ENCODE measurements around the gene ZNF423.

The ZNF423 gene

DNA sequence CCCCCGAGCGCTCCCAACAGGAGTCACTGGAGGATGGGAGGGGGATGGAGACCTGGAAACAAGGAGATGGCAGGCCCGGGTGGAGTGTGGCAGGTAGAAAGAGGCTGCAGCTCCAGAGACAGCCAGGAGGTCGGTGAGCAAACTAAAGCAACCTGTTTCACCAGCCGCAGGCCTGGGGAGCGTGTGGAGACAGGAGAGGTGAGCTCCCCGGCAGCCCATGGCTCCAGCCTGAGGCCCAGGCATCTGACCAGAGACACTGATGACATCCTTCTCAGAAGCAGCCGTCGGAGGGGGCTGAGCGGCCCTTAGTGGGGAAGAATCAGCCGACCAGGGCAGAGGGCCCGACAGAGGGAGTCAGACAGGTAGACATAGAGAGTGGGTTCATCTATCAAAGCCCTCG lies 165.1 kb downstream of the ZNF423 start:
- no peak for DNase-seq (ENCODE audit: low read depth)
- H3K4me3 ChIP-seq (ENCODE audit: low read depth, low read length) = no peak overlapping the region
- TF ChIP-seq, protein P1, sequence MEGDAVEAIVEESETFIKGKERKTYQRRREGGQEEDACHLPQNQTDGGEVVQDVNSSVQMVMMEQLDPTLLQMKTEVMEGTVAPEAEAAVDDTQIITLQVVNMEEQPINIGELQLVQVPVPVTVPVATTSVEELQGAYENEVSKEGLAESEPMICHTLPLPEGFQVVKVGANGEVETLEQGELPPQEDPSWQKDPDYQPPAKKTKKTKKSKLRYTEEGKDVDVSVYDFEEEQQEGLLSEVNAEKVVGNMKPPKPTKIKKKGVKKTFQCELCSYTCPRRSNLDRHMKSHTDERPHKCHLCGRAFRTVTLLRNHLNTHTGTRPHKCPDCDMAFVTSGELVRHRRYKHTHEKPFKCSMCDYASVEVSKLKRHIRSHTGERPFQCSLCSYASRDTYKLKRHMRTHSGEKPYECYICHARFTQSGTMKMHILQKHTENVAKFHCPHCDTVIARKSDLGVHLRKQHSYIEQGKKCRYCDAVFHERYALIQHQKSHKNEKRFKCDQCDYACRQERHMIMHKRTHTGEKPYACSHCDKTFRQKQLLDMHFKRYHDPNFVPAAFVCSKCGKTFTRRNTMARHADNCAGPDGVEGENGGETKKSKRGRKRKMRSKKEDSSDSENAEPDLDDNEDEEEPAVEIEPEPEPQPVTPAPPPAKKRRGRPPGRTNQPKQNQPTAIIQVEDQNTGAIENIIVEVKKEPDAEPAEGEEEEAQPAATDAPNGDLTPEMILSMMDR (IDR thresholded peaks at IDR 0.05; ENCODE audit: insufficient read depth, low read depth, low read length, missing control alignments) = no peak

DNA sequence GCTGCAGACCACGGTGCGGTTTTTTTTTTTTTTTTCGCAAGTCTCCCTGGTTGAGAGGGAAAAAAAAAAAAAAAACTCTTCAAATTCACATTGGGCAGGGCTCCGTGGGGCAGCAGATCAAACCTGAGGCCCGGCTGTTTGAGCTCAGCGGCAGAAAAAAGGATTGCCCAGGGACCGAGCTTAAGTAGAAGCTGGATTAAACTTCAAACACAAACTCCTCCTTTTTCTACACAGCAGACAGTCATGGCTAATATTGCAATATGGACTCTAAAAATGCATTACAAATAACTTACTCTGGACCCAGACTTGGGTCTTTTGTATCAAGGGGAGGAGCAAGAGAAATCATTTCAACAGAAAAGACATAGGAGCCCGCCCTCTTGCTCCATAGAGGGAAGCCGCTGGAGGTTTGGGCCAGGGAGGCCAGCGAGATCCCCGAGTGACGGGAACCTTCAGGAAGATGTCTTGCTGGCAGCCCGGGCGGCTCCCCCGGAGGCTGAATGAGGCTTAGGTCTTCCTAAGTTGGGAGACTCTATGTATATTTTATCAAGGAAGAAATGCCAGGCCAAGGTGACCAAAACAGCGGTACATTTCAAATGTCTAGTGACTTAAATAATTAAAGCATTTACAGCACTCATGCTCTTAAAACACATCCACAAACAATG lies 167.7 kb downstream of the ZNF423 start:
- TF ChIP-seq, protein P1 (IDR thresholded peaks at IDR 0.05; ENCODE audit: insufficient read depth, low read depth, low read length, missing control alignments) = no peak
- DNase-seq (ENCODE audit: low read depth) = no peak
- H3K4me3 ChIP-seq (ENCODE audit: low read depth, low read length) = no peak overlapping the region

DNA sequence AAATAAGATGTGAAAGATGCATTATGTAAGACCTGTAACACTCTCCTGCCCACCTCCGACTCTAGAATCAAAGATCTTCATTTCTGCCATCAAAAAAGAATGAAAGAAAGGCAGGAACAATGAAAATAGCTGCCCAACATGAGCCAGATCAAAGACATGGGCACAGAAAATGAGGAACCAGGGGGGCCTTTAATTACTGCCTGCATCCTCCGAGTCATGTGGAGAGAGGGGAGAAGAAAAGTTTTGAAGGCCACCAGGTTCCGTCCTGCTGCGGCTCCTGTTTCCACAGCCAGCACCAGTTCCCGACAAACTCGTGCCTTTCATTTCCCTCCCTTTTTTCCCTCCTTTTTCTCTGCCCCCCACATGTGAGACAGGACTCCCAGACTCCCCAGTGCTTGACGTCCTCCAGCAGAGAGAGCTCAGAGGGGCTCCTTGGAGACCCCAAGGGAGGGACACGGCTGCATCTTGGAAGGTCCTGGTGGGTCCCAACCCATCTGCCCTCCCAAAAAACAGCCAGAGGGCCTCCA lies 168.4 kb downstream of the ZNF423 start:
- no peak for DNase-seq (ENCODE audit: low read depth)
- TF ChIP-seq, protein P1 (IDR thresholded peaks at IDR 0.05; ENCODE audit: insufficient read depth, low read depth, low read length, missing control alignments) = no peak
- H3K4me3 ChIP-seq (ENCODE audit: low read depth, low read length) = no peak overlapping the region

DNA sequence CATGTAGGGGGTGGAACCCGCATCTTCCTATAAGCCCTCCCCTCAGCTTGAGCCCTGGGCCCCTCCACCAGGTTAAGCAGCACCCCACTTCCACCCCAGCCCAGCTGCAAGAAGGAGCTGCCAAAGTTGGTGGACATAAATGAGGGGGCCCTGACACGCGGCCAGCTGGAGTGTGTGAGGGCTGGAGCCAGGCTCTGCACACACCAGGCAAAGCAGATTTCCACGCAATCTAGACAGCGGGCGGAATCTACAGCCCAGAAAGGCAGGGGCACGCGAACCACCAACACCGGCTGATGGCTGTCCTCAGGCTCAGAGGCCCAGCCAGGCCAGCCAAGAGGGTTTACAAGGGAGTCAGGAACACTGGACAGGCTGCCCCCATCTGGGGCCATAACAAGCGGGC lies 171.2 kb downstream of the ZNF423 start:
- TF ChIP-seq, protein P1 (IDR thresholded peaks at IDR 0.05; ENCODE audit: insufficient read depth, low read depth, low read length, missing control alignments) = no peak
- DNase-seq (ENCODE audit: low read depth) = no peak
- H3K4me3 ChIP-seq (ENCODE audit: low read depth, low read length) = no peak overlapping the region

DNA sequence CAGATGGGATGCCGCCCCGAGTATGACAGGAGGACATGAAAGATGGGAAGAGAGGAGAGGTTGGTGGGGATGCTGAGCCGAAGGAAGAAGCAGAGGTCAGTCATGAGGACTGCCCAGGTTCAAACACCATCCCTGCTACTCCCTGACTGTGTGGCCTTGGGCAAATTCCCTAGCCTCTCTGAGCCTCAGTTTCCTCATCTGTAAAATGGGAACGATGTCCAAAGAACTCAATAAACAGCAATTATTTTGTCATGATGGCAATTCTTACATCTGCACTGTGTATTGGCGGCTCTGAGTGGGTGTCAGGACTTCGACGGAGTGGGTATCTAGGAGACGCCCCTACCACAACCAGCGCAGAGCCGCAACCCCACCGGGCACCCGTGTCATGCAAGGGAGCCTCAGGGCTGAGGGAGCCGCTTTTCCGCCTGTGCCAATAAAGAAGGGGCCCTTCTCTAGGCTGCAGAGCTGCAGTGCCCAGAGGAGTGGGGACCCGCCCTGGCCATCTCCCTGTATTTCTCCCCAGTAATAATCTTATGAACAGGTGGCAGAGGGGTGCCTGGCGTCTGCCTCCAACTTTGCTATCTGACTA lies 173.2 kb downstream of the ZNF423 start:
- no peak for DNase-seq (ENCODE audit: low read depth)
- H3K4me3 ChIP-seq (ENCODE audit: low read depth, low read length) = no peak overlapping the region
- TF ChIP-seq, protein P1 (IDR thresholded peaks at IDR 0.05; ENCODE audit: insufficient read depth, low read depth, low read length, missing control alignments) = no peak

DNA sequence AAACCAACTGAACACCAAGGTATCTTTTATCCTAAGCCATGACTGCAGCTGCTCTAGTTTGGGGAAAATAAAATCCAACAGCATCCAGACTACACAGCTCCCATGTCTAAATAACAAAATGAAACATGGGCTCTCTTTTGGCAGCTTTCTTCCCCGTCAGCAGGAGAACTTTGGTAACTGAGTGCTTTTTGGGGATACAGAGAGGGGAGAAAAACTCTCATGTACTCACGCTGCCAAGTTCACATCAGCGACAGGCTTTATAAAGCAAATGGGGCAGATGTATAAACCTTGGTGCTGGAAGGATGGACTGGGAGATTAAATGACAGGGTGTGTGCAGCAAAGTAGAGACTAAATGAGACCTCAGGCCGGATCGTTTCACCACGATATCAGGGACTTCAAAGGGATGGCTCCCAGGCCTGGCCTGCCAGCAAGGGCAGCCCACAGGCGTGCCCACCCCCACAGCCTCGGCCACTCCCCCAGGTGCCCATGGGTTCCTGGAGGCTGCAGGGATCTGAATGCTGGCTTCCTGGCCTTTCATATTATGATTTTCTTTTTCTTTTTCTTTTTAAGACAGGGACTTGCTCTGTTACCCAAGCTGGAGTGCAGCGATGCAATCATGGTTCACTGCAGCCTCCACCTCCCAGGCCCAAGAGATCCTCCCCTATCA lies 174.6 kb downstream of the ZNF423 start:
- DNase-seq (ENCODE audit: low read depth) = no peak
- TF ChIP-seq, protein P1 (IDR thresholded peaks at IDR 0.05; ENCODE audit: insufficient read depth, low read depth, low read length, missing control alignments) = no peak
- H3K4me3 ChIP-seq (ENCODE audit: low read depth, low read length) = no peak overlapping the region
